ENCODE results near the gene TBCE.

Gene TBCE

DNA sequence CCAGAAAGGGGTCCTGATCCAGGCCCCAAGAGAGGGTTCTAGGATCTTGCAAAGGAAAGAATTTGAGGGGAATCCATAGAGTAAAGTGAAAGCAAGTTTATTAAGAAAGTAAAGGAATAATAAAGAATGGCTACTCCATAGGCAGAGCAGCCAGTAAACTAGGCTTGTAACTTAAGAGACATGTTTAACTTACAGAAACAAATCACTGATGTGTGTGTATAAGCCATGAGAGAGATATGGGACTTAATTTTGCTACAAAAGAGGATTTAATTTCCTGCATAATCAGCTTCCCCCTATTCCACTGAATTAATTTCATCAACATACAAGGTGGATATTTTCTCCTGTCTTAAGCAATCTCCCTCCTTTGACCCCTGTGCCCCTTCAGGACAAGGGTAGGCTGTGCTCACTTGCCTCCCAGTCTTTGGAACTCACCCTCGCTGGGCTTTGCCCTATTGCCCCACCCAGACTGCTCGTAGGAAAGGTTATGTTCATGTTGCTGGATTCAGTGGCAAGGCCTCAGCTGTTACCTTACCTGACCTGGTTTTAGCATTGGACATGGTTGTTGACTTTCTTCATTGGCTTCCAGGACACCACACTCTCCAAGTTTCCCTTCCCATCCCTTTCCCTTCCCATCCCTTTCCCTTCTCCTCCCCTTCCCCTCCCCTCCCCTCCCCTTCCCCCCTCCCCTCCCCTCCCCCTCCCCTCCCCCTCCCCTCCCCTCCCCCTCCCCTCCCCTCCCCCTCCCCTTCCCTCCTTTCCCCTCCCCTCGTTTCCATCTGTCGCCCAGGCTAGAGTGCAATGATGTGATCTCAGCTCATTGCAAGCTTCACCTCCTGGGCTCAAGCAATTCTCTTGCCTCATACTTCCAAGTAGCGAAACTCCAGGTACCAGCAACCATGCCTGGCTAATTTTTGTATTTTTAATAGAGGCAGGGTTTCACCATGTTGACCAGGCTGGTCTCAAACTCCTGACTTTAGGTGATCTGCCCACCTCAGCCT lies 44.6 kb downstream of the TBCE start:
- no peak for TF ChIP-seq ZFX (IDR thresholded peaks at IDR 0.05; ENCODE audit: borderline replicate concordance)
- no peak for TF ChIP-seq CTCF (IDR thresholded peaks at IDR 0.05)
- H3K27ac ChIP-seq, result 0 out of 2 replicates have a peak overlapping the region, but pooled peaks have one; percentile 15

DNA sequence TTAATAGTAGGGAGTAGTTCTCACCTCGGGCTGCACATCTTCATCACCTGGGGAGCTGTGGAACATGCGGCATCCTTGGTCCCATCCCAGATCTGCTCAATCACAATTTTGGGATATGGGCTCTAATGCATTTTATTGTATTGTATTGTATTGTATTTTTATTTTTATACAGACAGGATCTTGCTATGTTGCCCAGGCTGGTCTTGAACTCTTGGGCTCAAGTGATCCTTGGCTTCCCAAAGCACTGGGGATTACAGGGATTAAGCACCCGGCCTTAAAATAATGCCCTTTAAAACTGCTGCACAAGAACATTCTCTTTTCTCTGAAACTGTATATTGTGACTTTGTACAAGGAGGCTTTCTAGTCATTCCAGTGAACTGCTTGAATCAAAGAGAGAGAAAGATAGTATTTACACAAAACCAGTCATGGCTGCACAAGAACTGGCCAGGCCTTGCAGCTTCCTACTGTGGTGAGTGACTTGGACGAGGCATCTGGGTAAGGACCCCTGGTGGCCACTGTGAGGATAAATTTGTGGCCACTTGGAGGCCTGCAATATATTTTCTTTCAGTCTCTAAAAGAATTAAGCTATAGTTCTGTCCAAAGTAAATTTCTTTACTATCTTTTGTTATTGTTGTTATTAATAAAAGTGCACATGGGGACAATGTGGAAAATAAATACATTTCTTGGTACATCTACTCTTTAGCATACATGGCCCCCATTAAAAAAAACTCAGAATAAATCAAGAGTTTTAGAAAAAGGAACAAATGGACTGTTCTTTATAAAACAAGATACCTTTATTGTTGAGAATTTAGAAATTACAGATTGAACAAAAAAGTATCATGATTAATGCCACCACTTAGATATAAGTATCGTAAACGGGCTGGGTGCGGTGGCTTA lies 48.0 kb downstream of the TBCE start:
- no peak for TF ChIP-seq ZFX (IDR thresholded peaks at IDR 0.05; ENCODE audit: borderline replicate concordance)
- peak; percentile 96 for TF ChIP-seq CTCF (IDR thresholded peaks at IDR 0.05)
- no peak overlapping the region for H3K27ac ChIP-seq

DNA sequence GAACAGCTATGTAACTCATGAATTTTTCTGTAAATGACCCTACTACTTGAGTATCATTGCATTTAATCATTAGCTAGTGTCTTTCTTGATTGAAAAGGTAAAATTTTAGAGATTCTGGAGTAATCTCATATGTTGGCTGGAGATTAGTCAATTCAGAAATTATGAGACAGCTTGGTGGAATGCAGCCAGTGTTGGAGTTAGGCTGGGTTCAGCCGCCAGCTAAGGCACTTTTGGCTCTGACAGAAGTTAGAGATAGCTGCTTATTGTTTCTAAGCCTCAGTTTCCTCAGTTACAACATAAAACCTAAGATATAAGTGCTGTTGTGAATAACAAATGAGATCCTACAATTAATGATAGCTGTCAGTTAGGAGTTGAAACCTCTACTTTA lies 49.4 kb downstream of the TBCE start:
- H3K27ac ChIP-seq, result no peak overlapping the region
- TF ChIP-seq CTCF (IDR thresholded peaks at IDR 0.05), result no peak
- TF ChIP-seq ZFX (IDR thresholded peaks at IDR 0.05; ENCODE audit: borderline replicate concordance), result no peak

DNA sequence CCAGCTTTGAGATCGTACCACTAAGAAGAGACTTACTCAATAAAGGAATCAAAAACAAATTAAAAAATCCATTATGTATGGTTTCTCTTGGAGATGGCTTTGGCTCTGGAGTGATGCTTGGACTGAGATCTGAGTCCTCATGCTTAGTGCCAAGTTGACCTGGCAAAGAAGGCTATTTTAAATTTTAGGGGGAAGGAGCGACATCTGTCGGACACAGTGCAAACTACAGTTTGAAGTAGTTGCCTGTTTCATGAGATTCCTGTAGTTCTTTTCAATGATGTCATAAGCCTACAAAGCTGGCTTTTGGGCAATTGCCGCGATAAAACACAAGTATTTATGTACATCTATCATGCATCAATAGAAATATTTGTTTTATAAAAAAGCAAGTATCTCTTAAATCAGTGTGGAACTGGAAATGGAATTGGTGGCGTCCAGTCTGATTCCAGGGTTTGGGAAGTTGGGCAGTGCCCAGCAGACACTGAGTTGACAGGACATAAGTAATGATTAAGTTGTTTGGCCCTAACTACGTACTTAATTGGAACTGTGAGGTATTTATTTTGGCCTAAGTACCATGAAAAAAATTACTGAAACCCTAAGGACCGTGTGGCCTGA lies 50.0 kb downstream of the TBCE start:
- TF ChIP-seq CTCF (IDR thresholded peaks at IDR 0.05) (peak; percentile 97), ZFX (IDR thresholded peaks at IDR 0.05; ENCODE audit: borderline replicate concordance) (no peak)
- H3K27ac ChIP-seq, result no peak overlapping the region

DNA sequence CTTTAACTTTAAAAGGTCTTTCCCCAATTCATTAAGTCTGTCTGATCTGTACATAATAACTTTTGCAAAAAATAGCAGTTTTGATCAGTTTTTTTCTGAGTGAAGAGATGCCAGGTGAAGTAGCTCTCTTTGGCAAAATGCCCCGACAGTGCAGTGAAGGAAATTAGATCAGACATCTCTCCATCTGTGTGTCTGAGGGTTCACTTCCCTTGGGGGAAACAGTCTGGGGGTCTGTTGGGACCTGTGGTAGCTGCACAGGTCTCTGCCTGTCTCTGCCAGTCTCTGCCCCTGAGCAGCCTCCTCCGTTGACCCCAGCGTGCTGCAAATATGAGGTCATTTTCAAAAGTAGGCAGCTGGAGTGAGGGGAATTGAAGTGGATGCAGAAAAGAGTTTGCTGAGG lies 54.5 kb downstream of the TBCE start:
- H3K27ac ChIP-seq, result no peak overlapping the region
- TF ChIP-seq CTCF (IDR thresholded peaks at IDR 0.05), result no peak
- TF ChIP-seq ZFX (IDR thresholded peaks at IDR 0.05; ENCODE audit: borderline replicate concordance), result no peak

GRCh38 chr1:235423214-235423652 lies 56.0 kb downstream of the TBCE start:
- no peak for TF ChIP-seq CTCF (IDR thresholded peaks at IDR 0.05)
- no peak for TF ChIP-seq ZFX (IDR thresholded peaks at IDR 0.05; ENCODE audit: borderline replicate concordance)
- H3K27ac ChIP-seq, result no peak overlapping the region

Measured in 22Rv1 (cell line).